Activated T-cell treated with anti-CD3 and anti-CD28 coated beads, Interleukin-2, amount 50 U/mL, for 48 hours (primary cell): ENCODE results near the gene TRIM68.

Experiments
- DNase-seq, 2 experiments: peaks; one replicate each; pipeline ENCODE4 v3.0.0-alpha.2; 2020

The TRIM68 gene

DNA sequence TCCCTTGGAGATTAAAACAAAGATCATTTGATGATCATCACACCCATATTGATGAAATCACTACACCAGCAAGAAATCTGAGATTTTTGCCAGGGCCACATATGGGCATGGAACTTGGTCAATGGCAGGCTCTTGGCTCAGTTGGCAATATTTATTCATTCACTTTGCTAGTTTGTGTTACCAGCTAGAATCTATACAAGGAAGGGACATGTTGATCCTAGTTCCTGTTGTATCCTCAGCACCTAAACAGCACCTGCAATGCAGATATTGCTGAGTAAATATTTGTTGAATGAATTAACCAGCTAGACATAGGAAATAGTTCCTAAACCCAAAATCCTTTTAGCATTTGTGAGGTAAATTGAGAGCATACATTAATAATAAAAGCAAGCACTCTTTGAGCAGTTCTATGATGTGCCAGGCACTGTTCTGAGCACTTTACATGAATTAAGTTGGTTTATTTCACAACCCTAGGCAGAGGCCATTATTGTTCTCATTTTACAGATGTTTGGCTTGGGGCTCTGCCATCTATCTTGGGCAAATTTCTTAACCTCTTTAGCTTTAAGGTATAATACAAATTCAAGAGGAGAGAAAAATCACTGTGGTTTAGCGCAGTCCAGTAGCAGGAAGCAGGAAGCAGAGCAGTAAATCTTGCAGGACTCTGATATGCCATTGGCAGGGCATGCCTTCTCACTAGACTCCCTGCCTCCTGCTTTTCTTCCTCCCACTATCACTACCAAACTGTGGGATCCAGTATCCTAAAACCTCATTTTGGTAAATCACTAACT lies 1.6 kb downstream of the TRIM68 start:
- no peak for DNase-seq

DNA sequence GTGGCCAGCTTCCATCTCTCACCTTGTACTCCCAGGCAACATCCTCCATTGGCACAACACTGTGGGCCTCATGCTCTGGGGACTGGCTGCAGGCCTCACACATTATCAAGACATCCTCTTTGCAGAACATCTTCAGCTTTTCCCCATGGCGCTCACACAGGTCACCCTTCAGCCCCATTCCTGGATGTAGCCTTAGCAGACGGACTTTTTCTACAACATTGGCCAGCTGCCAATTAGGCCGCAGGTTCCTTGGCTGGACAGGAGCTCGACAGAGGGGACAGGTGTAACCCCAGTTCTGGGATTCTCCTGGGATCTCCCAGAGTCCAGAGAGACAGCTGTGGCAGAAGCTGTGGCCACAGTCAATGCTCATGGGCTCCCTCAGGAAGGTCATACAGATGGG lies 3.0 kb downstream of the TRIM68 start:
- no peak for DNase-seq

DNA sequence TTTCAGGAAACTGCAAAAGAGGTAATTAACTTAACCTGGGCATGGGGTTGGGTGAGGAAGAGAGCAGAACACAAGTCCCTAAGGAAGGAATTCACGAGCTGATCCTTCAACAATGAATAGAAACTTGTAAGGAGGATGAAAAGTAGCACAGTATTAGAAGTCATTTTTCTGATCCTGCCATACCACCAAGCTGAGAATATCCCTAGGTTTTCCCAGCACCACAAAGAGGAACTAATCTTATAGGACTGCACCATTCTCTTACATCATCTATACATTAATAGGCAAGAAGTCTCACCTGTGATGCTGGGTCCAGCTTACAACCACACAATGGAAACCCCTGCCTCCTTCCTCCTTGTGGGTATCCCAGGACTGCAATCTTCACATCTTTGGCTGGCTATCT lies 14.3 kb downstream of the TRIM68 start, which contains the start of gene OR52I1:
TSS of gene OR52I1 (plus strand) at position 301 of the 400 bp plus-strand sequence. CDS start at position 301, 0 bp downstream.
- no peak for DNase-seq

DNA sequence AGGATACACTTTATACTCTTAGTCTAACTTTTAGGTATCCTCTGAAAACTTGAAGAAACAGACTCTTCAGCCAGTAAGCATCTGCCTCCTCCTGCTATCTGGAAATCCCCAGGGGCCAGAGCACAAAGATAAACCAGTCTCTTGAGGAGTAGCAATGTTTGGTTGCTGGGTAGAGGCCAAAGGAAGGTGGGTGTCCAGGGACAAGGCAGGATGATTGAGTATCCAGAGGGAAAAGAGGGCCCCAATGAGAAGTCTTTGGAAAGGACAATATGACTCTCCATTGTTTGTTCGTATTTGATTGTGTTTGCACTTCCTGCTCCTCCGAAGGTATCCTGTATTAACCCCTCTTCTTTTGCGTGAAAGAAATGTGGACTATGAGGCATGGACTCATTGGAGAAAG lies 19.0 kb downstream of the TRIM68 start:
- no peak for DNase-seq

DNA sequence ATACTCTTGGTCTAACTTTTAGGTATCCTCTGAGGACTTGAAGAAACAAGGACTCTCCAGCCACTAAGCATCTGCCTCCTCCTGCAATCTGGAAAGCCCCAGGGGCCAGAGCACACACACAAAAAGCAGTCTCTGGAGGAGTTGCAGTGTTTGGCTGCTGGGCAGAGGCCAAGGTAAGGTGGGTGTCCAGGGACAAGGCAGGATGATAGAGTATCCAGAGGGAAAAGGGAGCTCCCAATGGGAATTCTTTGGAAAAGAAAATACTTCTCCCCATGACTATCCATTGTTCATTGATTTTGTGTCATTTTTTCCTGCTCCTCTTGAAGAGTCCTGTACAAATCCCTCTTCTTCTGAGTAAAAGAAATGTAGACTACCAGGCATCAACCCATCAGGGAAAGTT lies 26.6 kb downstream of the TRIM68 start, which contains the start of gene OR52I2:
TSS of gene OR52I2 (plus strand) at position 301 of the 400 bp plus-strand sequence.
- DNase-seq, result no peak

DNA sequence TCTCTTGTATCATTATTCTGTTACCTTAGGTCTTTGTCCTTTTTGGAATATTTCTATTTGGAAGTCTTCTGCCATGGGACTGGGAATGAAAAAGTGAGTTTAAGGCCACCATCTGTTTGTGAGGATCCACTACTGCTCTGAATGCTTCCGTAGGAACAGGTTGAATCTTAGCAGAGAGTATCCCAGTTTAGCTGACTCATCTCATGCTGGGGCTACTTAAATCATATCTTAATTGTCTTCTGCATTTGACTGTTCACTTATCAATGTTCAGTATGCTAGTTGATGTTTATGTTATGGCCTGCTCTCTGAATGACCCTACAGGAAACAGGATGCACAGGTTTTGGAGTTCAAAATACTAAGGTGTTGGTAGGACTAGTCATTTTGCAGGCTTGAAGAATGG lies 27.9 kb downstream of the TRIM68 start:
- no peak for DNase-seq

DNA sequence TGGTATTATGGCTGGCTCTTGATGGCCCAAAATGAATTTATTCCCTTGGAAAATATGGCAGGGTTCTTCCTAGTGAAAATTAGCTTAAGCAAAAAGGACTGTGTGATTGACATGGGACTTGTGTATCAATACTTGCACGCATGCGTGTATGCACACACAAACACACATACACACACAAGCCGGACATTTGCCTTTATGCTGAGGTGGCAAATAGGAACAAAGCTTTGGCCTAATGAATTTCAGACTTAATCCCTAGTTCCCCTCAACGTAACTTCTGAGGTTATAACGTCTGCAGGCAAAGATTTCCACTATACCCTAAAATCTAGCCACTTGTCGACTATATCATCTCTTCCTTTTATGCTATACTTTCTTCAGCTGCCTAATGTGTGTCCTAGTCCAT lies 29.4 kb downstream of the TRIM68 start:
- DNase-seq, result no peak

DNA sequence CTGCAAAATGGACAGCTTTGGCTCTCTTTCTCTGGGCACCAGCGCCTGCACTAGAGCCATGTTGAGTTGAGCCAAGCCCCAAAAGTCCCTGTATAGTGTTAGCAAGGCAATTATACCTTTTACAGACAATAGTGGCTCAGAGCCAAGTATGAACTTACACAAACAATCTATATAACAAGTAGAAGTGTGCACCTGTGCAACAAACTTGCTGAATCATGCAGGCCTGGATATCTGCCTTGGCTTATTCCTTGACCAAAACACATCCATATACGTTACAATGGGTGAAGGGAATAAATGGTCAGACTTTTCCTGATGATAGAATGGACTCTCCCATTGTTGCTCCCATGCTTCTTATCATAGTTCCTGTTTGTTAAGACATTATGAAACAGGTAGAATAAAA lies 30.3 kb downstream of the TRIM68 start:
- no peak for DNase-seq

DNA sequence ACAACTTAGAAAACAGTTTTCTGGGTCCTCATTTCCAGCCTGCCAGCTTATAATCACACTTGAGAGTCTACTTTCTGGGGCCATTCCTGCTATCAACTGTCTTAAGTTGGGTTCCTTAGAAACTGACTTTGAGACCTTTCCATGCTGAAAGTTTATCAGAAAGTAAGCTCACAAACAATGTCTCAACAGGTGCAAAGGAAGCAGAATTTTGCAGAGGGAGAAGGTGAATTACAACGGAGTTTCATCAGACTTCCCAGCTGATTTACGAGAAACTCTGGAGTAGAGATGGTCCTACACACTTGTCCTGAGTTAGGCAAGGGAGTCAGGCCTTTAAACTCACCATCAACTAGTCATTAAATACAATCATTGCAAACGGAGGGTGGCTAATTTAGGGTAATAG lies 31.2 kb downstream of the TRIM68 start:
- DNase-seq, result no peak

DNA sequence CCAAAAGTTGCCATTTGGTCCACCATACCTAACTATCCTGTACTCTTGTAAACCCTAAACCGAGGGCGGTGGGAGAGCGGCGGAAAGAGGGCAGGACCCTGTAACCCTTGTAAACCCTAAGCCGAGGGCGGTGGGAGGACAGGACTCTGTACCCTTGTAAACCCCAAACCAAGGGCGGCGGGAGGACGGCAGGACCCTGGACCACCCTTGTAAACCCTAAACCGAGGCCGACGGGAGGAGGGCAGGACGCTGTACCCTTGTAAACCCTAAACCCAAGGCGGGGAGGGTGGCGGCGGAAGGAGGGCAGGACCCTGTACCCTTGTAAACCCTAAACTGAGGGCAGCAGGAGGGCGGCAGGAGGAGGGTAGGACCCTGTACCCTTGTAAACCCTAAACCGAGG lies 39.0 kb downstream of the TRIM68 start:
- DNase-seq, result no peak

DNA sequence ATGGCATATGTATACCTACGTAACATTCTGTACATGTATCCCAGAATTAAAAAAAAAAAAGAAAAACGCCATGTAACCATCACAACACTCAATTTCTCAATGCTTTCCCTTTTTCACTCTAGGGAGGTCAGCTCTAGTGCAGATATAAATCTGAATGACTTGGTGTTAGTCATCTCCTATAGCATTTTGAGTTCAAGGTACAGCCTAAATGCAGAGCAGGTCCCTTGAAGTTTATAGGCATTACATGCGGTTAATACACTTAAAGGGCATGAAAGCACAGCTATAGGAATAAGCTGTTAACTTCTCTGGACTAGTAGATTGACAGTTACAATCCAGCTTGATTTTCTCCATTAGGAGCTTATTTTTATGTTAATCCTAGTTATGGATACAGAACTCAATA lies 42.7 kb downstream of the TRIM68 start:
- DNase-seq, result no peak

DNA sequence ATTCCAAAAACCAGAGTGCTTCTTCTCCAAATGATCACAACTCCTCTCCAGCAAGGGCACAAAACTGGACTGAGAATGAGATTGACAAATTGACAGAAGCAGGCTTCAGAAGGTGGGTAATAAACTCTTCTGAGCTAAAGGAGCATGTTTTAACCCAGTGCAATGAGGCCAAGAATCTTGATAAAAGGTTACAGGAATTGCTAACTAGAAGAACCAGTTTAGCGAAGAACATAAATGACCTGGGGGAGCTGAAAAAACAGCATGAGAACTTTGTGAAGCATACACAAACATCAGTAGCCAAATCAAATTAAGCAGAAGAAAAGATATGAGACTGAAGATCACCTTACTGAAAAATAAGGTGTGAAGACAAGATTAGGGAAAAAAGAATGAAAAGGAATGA lies 47.6 kb downstream of the TRIM68 start:
- DNase-seq, result no peak

DNA sequence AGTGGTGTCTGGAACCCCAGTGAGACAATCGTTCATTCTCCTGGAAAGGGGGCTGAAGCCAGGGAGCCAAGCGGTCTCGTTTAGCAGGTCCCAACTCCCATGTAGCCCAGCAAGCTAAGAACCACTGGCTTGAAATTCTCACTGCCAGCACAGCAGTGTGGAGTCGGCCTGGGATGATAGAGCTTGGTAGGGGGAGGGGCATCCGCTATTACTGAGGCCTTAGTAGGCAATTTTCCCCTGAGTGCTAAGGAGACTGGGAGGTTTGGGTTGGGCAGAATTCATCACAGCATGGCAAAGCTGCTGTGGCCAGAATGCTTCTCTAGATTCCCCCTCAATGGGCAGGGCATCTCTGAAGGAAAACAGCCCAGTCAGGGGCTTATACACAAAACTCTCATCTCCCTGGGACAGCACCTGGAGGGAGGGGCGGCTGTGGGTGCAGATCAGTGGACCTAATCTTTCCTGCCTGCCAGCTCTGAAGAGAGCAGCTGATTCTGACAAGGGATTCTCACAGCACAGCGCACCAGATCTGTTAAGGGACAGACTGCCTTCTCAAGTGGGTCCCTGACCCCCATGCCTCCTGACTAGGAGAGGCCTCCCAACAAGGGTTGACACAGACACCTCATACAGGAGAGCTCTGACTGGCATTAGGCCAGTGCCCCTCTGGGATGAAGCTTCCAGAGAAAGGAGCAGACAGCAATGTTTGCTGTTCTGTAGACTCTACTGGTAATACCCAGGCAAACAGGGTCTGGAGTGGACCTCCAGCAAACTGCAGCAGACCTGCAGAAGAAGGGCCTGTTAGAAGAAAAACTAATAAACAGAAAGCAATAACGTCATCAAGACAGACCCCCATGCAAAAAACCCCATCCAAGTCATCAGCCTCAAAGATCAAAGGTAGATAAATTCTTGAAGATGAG lies 48.2 kb downstream of the TRIM68 start:
- no peak for DNase-seq

DNA sequence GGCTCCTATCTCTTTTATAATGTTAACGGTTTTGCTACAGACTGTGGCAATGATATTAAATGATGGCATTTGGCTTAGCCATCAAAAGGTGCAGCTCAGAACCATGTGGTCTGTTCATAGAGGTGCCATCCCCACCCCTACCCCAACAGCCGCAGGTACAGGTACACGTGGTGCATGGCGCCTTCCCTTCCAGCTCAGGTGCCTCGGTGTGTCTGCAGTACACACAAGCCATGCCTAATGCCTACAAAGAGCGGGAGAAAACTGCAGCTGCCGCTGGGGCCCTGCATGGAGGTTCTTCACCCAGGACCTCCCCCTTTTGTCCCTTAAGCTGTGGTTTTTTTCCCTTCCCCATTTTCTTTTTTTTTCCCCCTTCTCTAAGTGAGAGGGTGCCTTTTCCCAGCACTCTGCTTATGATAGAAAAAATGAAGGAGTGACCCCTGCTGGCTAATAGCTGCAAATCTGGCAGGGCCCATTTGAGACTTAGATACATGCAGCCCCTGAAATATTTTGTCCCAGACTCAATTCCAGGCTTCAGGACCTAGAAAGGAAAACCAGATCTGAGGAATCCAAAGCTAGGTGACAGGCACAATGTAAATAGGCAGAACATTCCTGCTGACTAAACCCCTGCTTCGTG lies 56.6 kb downstream of the TRIM68 start:
- DNase-seq, result no peak
